Kidney (tissue), 14 donors: ENCODE results near the gene SNX17. TPM values are rescaled to one million over a fixed set of nuclear protein-coding genes. Genes with fewer than 3 reads are reported as not detected.
A peak's percentile ranks its signal among the peaks of the same experiment; 100 is the strongest.

Experiments used
- DNase-seq, 5 donors: peaks; one replicate each; pipeline ENCODE4 v3.0.0-alpha.2; 2013 to 2020
- FAIRE-seq: peaks from 2 replicates; lab custom pipeline; 2012; peaks lifted over from hg19 to GRCh38; lab: Jason Lieb, UNC
- H3K27ac ChIP-seq, 2 donors: one replicate each; pipeline ENCODE4 v1.7.0; 2013; ENCODE audit warnings: low read depth in 2 of 2, low read length in 2 of 2, inconsistent platforms in 1 of 2
- H3K27me3 ChIP-seq: one replicate; pipeline ENCODE4 v1.7.1; 2013; ENCODE audit warnings: low read length, inconsistent platforms; ENCODE audit not compliant: control insufficient read depth, insufficient read depth
- H3K36me3 ChIP-seq, 3 donors: one replicate each; pipeline versions ENCODE4 v1.7.0 to v1.7.1; 2013; ENCODE audit warnings: low read length in 3 of 3, control low read depth in 1 of 3, inconsistent platforms in 1 of 3; ENCODE audit not compliant: insufficient read depth in 3 of 3, control insufficient read depth in 2 of 3
- H3K4me1 ChIP-seq, 3 donors: one replicate each; pipeline versions ENCODE4 v1.7.0 to v1.7.1; 2013; ENCODE audit warnings: low read length in 3 of 3, inconsistent platforms in 1 of 3, low read depth in 1 of 3; ENCODE audit not compliant: control insufficient read depth in 2 of 3, insufficient read depth in 2 of 3
- H3K4me3 ChIP-seq, 3 donors: one replicate each; pipeline versions ENCODE4 v1.7.0 to v1.8.1; 2013; ENCODE audit warnings: low read length in 3 of 3, control low read depth in 1 of 3, inconsistent platforms in 1 of 3
- H3K9ac ChIP-seq, 3 donors: one replicate each; pipeline versions ENCODE4 v1.7.0 to v1.7.1; 2013; ENCODE audit warnings: low read length in 3 of 3, control low read depth in 1 of 3, inconsistent platforms in 1 of 3
- H3K9me3 ChIP-seq, 3 donors: one replicate each; pipeline versions ENCODE4 v1.7.0 to v1.7.1; 2013; ENCODE audit warnings: low read length in 3 of 3, control low read depth in 1 of 3, inconsistent platforms in 1 of 3; ENCODE audit not compliant: control insufficient read depth in 2 of 3, insufficient read depth in 1 of 3
- CTCF ChIP-seq: IDR thresholded peaks from 3 replicates; pipeline ENCODE4 v1.5.1; 2012; ENCODE audit warnings: mild to moderate bottlenecking, moderate library complexity, borderline replicate concordance; ENCODE audit not compliant: insufficient read depth; ENCODE audit errors: extremely low read depth
- intact Hi-C: fragments of 100-400 bp; cut with DNase I; formaldehyde crosslinking; loops from one replicate; pipeline ENCODE4 v1.11.1; 2022
- polyA plus RNA-seq: library from polyadenylated mRNA; stranded (reverse); fragments of 350-450 nt; fragmentation: Illumina TruSeq; extraction: RNeasy Lipid Tissue Mini Kit (QIAGEN cat#74804); gene quantifications from one replicate; pipeline ENCODE4 v1.2.3, GENCODE V29; 2014; ENCODE audit warnings: low read depth, low replicate concordance; ENCODE audit not compliant: insufficient read depth
- total RNA-seq: library from RNA; stranded (reverse); fragmentation: NEBNext Ultra II Directional; extraction: Animal tissue kit (Norgen Biotek cat#: 25700); gene quantifications from one replicate; pipeline ENCODE4 v1.2.1, GENCODE V29; 2021
- donor health status: control.
- donor health status: control.
- donor health status: control.
- donor health status: control.
- donor health status: control.
- donor health status: DM: yes; HTN: yes; CAD: no.
- donor health status: Normal renal cell carcinoma (clear cell type).

The SNX17 gene
- total and polyA plus RNA-seq, 2 donors from 2014 or later: 98.7 to 115 TPM

GRCh38 chr2:27408601-27409320, 38.3 kb downstream of the SNX17 start:
- FAIRE-seq (no peak), DNase-seq (peak in 2 of 5 donors; percentile 40 to 83)
- no peaks in the 10 kb centered on the region for H3K36me3 ChIP-seq

GRCh38 chr2:27409321-27410073, 39.1 kb downstream of the SNX17 start, which contains the start of gene PPM1G:
PPM1G (minus strand) TSS chr2:27409591; CDS start chr2:27409422, 169 bp downstream.
- intact Hi-C loops: no loop called here
- DNase-seq (peak; percentile 97 to 98 (median 97)), FAIRE-seq (no peak)
- H3K27ac ChIP-seq: peak within 1 kb of the TSS; percentile 75 to 83
- H3K9me3 ChIP-seq: no peaks in the 10 kb centered on the region
- H3K9ac ChIP-seq: peak within 1 kb of the TSS; percentile 75 to 78 (median 77)
- no peaks in the 10 kb centered on the region for H3K27me3 ChIP-seq
- H3K4me1 ChIP-seq: peaks cover 0 to 7% (median 7%) of the 10 kb centered on the region in 3 donors
- peak within 1 kb of the TSS; percentile 81 to 95 (median 87) for H3K4me3 ChIP-seq
- no peaks in the 10 kb centered on the region for H3K36me3 ChIP-seq
- no peak for TF ChIP-seq CTCF

More at GRCh38 chr2:27408601-27409320, 38.3 kb downstream of the SNX17 start:
- H3K4me1 ChIP-seq: peaks cover 0 to 7% (median 7%) of the 10 kb centered on the region in 3 donors
- no peaks in the 10 kb centered on the region for H3K27me3 ChIP-seq
- H3K4me3 ChIP-seq: peak overlapping the region; percentile 23 to 86 (median 81)
- no peaks in the 10 kb centered on the region for H3K9me3 ChIP-seq
- TF ChIP-seq CTCF: no peak
- peak overlapping the region; percentile 24 to 78 (median 71) for H3K9ac ChIP-seq
- intact Hi-C loops: no loop called here
- peak overlapping the region; percentile 71 to 75 for H3K27ac ChIP-seq

- intact Hi-C loops: no loop called here
- H3K27ac ChIP-seq: no peak overlapping the region
- TF ChIP-seq CTCF: no peak
- FAIRE-seq (no peak), DNase-seq (no peak)
- peaks cover 0 to 7% (median 7%) of the 10 kb centered on the region in 3 donors for H3K4me1 ChIP-seq
- H3K9me3 ChIP-seq: no peaks in the 10 kb centered on the region
- H3K36me3 ChIP-seq: no peaks in the 10 kb centered on the region
- H3K9ac ChIP-seq: no peak overlapping the region
- no peak overlapping the region for H3K4me3 ChIP-seq
- no peaks in the 10 kb centered on the region for H3K27me3 ChIP-seq
These were observed 42.2 kb downstream of the SNX17 start for GRCh38 chr2:27412419-27413152.
